Thoracic aorta (tissue), 2 donors: ENCODE data around the gene ZNF3. TPM values are rescaled to one million over a fixed set of nuclear protein-coding genes. Genes with fewer than 3 reads are reported as not detected.
A peak's percentile ranks its signal among the peaks of the same experiment; 100 is the strongest.

Experiments used
- ATAC-seq: fragments of 150-250 bp; one replicate; pipeline ENCODE4 v1.8.0; 2017; ENCODE audit warnings: low read depth; ENCODE audit not compliant: insufficient number of reproducible peaks, low FRiP score
- DNase-seq: peaks from one replicate; pipeline ENCODE4 v3.0.0-alpha.2; 2020; ENCODE audit warnings: low spot score
- H3K27ac ChIP-seq, 2 donors: fragments of 200-600 bp; sonication (generic); 1 replicate in 1 of 2; 2 replicates in 1 of 2; pipeline ENCODE4 v1.5.1; 2016; ENCODE audit warnings: mild to moderate bottlenecking in 2 of 2, moderate library complexity in 2 of 2
- H3K27me3 ChIP-seq: fragments of 200-600 bp; sonication (generic); replicated peaks from 2 replicates; pipeline ENCODE4 v1.6.0; 2016; ENCODE audit warnings: mild to moderate bottlenecking; ENCODE audit not compliant: insufficient read depth
- H3K36me3 ChIP-seq: fragments of 200-600 bp; sonication (generic); one replicate; pipeline ENCODE4 v1.5.1; 2016
- H3K4me1 ChIP-seq, 2 donors: fragments of 200-600 bp; sonication (generic); 1 replicate in 1 of 2; 2 replicates in 1 of 2; pipeline versions ENCODE4 v1.5.1 to v1.6.0; 2016; ENCODE audit warnings: low read depth in 2 of 2, mild to moderate bottlenecking in 1 of 2; ENCODE audit not compliant: control insufficient read depth in 1 of 2
- H3K4me3 ChIP-seq: fragments of 200-600 bp; sonication (generic); 2 replicates; pipeline ENCODE4 v1.5.1; 2016; ENCODE audit warnings: mild to moderate bottlenecking
- H3K9me3 ChIP-seq: fragments of 200-600 bp; sonication (generic); 2 replicates; pipeline ENCODE4 v1.5.1; 2016
- total RNA-seq, 2 donors: library from RNA; depleted of rRNA; stranded (reverse); fragments of >200 nt; gene quantifications; one replicate each; pipeline versions ENCODE4 v1.1.0 to v1.2.3, GENCODE V29; 2016
- TF ChIP-seq, protein P1 (sequence below): fragments of 200-600 bp; sonication (generic); IDR thresholded peaks from one replicate; pipeline ENCODE4 v1.5.1; 2019; ENCODE audit warnings: antibody characterized with exemption

ZNF3 gene
- total RNA-seq, 2 donors from 2014 or later = 15.2 to 29.6 TPM

DNA sequence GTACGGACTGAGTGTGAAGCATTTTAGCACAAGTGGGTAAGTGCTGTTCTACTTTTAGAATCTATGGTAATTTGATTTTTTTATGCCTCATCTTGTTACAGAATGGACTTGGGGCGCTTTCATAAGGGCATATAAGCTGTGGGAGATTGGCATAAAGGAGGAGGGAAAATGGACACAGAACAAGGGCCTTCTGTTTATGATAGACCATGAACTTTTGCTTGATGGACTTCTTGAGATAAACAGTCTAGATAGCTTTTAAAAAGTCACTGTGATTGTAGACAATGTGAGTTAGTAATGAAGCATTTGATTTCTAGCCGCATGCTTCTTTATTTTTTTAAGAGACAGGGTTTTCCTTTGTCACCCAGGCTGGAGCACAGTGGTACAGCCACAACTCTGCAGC lies 29.9 kb downstream of the ZNF3 start:
- Histone ChIP-seq H3K9me3 (no peaks in the 10 kb centered on the region), H3K36me3 (no peaks in the 10 kb centered on the region), H3K4me3 (no peak overlapping the region), H3K27ac (no peak overlapping the region), H3K4me1 (peaks cover 7 to 11% of the 10 kb centered on the region in 2 donors), H3K27me3 (no peaks in the 10 kb centered on the region)
- ATAC-seq (no peak), DNase-seq (no peak)
- TF ChIP-seq, protein P1, sequence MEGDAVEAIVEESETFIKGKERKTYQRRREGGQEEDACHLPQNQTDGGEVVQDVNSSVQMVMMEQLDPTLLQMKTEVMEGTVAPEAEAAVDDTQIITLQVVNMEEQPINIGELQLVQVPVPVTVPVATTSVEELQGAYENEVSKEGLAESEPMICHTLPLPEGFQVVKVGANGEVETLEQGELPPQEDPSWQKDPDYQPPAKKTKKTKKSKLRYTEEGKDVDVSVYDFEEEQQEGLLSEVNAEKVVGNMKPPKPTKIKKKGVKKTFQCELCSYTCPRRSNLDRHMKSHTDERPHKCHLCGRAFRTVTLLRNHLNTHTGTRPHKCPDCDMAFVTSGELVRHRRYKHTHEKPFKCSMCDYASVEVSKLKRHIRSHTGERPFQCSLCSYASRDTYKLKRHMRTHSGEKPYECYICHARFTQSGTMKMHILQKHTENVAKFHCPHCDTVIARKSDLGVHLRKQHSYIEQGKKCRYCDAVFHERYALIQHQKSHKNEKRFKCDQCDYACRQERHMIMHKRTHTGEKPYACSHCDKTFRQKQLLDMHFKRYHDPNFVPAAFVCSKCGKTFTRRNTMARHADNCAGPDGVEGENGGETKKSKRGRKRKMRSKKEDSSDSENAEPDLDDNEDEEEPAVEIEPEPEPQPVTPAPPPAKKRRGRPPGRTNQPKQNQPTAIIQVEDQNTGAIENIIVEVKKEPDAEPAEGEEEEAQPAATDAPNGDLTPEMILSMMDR = no peak

DNA sequence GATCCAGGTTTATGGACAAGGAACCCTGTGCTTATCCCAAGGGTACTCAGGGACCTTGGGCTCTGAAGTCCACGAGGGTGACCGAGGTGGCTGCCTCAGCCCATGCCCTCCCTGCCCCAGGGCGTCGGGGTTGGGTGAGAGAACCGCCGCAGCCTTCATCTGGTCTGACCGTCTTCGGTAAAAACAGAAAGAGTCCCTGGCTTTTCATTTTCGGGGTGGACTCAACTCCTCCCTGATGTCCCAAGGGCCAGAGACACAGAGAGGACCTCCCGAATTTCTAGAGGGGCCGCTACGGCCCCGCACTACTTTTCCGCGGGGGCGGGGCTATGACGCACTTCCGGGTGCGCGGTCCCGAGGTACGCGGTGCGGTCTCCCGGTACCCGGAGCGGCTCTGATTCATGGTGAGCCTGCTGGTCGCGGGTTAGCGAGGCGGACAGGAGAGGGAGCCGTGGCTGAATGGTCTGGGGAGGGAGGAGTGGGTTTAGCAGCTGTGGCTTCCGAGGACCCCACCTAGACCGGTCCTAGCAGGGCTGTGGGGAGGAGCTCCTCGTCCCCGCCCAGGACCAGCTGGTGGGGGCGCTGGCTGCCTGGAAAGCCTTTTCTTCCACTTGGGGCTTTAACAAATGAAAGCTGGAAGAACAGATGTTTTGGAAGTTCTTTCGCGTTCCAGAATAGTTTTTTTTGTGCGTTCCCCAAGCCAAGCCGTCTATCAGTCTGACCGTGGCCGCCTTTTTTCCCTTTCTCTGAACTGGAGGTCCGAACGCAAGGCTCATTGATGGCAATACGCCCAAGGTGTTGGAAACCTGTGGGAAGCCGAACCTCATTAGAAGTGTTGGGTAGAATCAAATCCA lies 31.9 kb downstream of the ZNF3 start, which contains the start of gene ZSCAN21:
Gene ZSCAN21 (plus strand): TSS at position 334 of the 851 bp plus-strand sequence. CDS start 7,233 bp downstream, outside the sequence.
- TF ChIP-seq, protein P1 = no peak
- no peaks in the 10 kb centered on the region for H3K36me3 ChIP-seq
- H3K4me3 ChIP-seq = peak within 1 kb of the TSS; percentile 97
- H3K27ac ChIP-seq = peak within 1 kb of the TSS; percentile 93 to 97
- H3K9me3 ChIP-seq = no peaks in the 10 kb centered on the region
- DNase-seq (peak; percentile 60), ATAC-seq (peak; percentile 53)
- H3K27me3 ChIP-seq = no peaks in the 10 kb centered on the region
- H3K4me1 ChIP-seq = peaks cover 7 to 11% of the 10 kb centered on the region in 2 donors

DNA sequence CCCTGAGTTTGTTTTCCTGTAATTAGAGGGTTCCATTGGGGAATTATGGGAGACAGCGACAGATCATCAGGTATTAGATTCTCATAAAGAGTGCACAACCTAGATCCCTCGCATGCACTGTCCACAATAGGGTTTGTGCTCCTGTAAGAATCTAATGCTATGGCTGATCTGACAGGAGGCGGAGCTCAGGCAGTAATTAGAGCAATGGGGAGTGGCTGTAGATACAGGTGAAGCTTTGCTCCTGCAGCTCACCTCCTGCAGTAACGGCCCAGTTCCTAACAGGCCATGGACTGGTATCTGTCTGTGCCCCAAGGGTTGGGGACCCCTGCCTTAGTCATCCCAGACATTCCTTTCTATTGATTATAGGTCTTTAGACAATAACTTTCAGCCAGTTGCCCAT lies 32.8 kb downstream of the ZNF3 start:
- no peaks in the 10 kb centered on the region for H3K9me3 ChIP-seq
- ATAC-seq = no peak
- DNase-seq = no peak
- no peak overlapping the region for H3K27ac ChIP-seq
- no peaks in the 10 kb centered on the region for H3K36me3 ChIP-seq
- H3K4me1 ChIP-seq = peaks cover 7 to 11% of the 10 kb centered on the region in 2 donors
- no peaks in the 10 kb centered on the region for H3K27me3 ChIP-seq
- H3K4me3 ChIP-seq = no peak overlapping the region
- TF ChIP-seq, protein P1 = no peak

DNA sequence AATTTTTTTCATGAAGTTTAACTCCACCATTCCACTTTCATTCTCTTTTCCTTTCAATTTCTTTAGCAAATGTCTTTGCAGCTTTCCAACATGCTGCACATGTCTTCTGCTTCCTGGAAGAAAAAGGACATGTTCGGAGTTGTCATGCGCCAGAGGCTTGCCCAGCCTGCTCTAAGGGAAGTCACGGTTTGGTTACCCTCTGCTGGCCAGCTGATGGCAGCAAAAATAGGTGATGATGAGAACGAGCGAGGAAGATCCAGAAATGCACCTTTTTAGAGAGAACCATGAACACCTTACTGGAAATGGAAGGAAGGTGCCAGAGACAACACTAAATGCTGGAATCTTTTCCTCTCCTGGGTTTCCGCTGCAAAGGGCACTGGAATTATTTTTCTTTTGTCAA lies 36.8 kb downstream of the ZNF3 start:
- no peaks in the 10 kb centered on the region for H3K27me3 ChIP-seq
- H3K27ac ChIP-seq = no peak overlapping the region
- H3K4me1 ChIP-seq = no peaks in the 10 kb centered on the region
- no peaks in the 10 kb centered on the region for H3K9me3 ChIP-seq
- H3K4me3 ChIP-seq = no peak overlapping the region
- ATAC-seq (no peak), DNase-seq (no peak)
- TF ChIP-seq, protein P1 = no peak
- H3K36me3 ChIP-seq = no peaks in the 10 kb centered on the region

DNA sequence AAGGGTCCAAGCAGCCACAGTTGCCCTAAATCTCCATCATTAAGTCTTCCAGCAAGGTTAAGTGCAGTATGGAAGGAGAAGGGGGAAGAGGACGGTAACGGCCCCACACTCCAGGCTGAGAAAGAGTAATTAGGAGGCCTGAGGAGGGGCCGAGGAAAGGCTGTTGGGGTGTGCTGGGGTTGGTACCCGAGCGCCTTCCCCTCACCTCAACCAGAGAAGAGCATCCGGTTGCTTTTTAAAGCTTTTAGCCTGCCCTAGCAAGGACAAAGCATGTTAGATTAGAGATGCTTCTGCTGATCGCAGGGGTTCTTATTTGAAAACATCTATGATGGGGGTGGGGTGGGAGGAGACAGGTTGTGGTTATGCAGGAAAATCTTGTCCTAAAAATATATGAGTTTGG lies 40.9 kb downstream of the ZNF3 start:
- no peak overlapping the region for H3K4me3 ChIP-seq
- DNase-seq (no peak), ATAC-seq (no peak)
- no peaks in the 10 kb centered on the region for H3K27me3 ChIP-seq
- TF ChIP-seq, protein P1 = no peak
- H3K4me1 ChIP-seq = peaks cover 0 to under 1% of the 10 kb centered on the region in 2 donors
- no peaks in the 10 kb centered on the region for H3K9me3 ChIP-seq
- H3K36me3 ChIP-seq = peaks cover 3% of the 10 kb centered on the region
- H3K27ac ChIP-seq = no peak overlapping the region
